Ishikawa (cell line): ENCODE measurements around the gene ATP11C.

Experiments used
- CEBPB ChIP-seq: IDR thresholded peaks from 2 replicates; pipeline ENCODE4 v1.6.1; 2012
- CREB1 ChIP-seq: IDR thresholded peaks from 2 replicates; pipeline ENCODE4 v1.6.1; 2012; ENCODE audit warnings: low read depth
- EGR1 ChIP-seq: IDR thresholded peaks from 2 replicates; pipeline ENCODE4 v1.6.1; 2012
- EP300 ChIP-seq: IDR thresholded peaks from 2 replicates; pipeline ENCODE4 v1.6.1; 2012; ENCODE audit warnings: borderline replicate concordance
- FOXM1 ChIP-seq: IDR thresholded peaks from 2 replicates; pipeline ENCODE4 v1.6.1; 2012; ENCODE audit warnings: low read depth, borderline replicate concordance
- MAX ChIP-seq: IDR thresholded peaks from 2 replicates; pipeline ENCODE4 v1.6.1; 2012
- NFIC ChIP-seq: IDR thresholded peaks from 2 replicates; pipeline ENCODE4 v1.6.1; 2012
- RAD21 ChIP-seq: IDR thresholded peaks from 2 replicates; pipeline ENCODE4 v1.6.1; 2012; ENCODE audit warnings: low read depth
- REST ChIP-seq: IDR thresholded peaks from 2 replicates; pipeline ENCODE4 v1.6.1; 2012; ENCODE audit warnings: low read depth, mild to moderate bottlenecking
- TAF1 ChIP-seq: IDR thresholded peaks from 2 replicates; pipeline ENCODE4 v1.6.1; 2012; ENCODE audit warnings: low read depth, mild to moderate bottlenecking
- TCF12 ChIP-seq: IDR thresholded peaks from 2 replicates; pipeline ENCODE4 v1.6.1; 2012; ENCODE audit warnings: low read depth
- TEAD4 ChIP-seq: IDR thresholded peaks from 2 replicates; pipeline ENCODE4 v1.6.1; 2012
- USF1 ChIP-seq: IDR thresholded peaks from 2 replicates; pipeline ENCODE4 v1.6.1; 2012
- YY1 ChIP-seq: IDR thresholded peaks from 2 replicates; pipeline ENCODE4 v1.6.1; 2012; ENCODE audit warnings: low read depth
- ZBTB7A ChIP-seq: IDR thresholded peaks from 2 replicates; pipeline ENCODE4 v1.6.1; 2012; ENCODE audit warnings: low read depth

The ATP11C gene

GRCh38 chrX:139881130-139881529 lies 51.7 kb downstream of the ATP11C start:
- TF ChIP-seq TEAD4 (no peak), USF1 (no peak), TCF12 (no peak), RAD21 (no peak), EGR1 (no peak), TAF1 (no peak), MAX (no peak), NFIC (no peak)

- TF ChIP-seq YY1: no peak
- TF ChIP-seq TEAD4: no peak
- no peak for TF ChIP-seq MAX
- no peak for TF ChIP-seq EP300
- no peak for TF ChIP-seq EGR1
- no peak for TF ChIP-seq RAD21
- no peak for TF ChIP-seq ZBTB7A
- TF ChIP-seq TAF1: no peak
- no peak for TF ChIP-seq USF1
- no peak for TF ChIP-seq CREB1
- no peak for TF ChIP-seq REST
- no peak for TF ChIP-seq CEBPB
- no peak for TF ChIP-seq NFIC
Measured at GRCh38 chrX:139877710-139878414, 55.0 kb downstream of the ATP11C start.

- TF ChIP-seq MAX: no peak
Measured at GRCh38 chrX:139875841-139876240, 57.0 kb downstream of the ATP11C start.

GRCh38 chrX:139869796-139870195 lies 63.1 kb downstream of the ATP11C start:
- TF ChIP-seq CEBPB (no peak), EP300 (no peak), NFIC (no peak), RAD21 (no peak)

- TF ChIP-seq YY1 (no peak), TAF1 (no peak), CEBPB (no peak), CREB1 (no peak), TCF12 (no peak), EGR1 (no peak), TEAD4 (no peak), EP300 (no peak)
Measured at GRCh38 chrX:139864640-139865039, 68.2 kb downstream of the ATP11C start.

GRCh38 chrX:139862208-139862607 lies 70.6 kb downstream of the ATP11C start:
- TF ChIP-seq TCF12 (no peak), ZBTB7A (no peak)

GRCh38 chrX:139851730-139852129 lies 81.1 kb downstream of the ATP11C start:
- TF ChIP-seq EGR1: no peak
- no peak for TF ChIP-seq YY1
- no peak for TF ChIP-seq USF1
- no peak for TF ChIP-seq MAX
- TF ChIP-seq CEBPB: no peak
- TF ChIP-seq EP300: no peak
- TF ChIP-seq ZBTB7A: no peak
- no peak for TF ChIP-seq RAD21
- TF ChIP-seq NFIC: no peak
- TF ChIP-seq TCF12: no peak
- TF ChIP-seq REST: no peak
- no peak for TF ChIP-seq FOXM1
- no peak for TF ChIP-seq TAF1
